Duodenal mucosa (tissue), 2 donors: ENCODE data around the gene PDS5B.

Source experiments
- H3K27ac ChIP-seq: one replicate; pipeline ENCODE4 v1.7.0; 2013; ENCODE audit warnings: low read depth, low read length
- H3K27me3 ChIP-seq, 2 donors: one replicate each; pipeline ENCODE4 v1.7.0; 2013; ENCODE audit warnings: low read length in 2 of 2, control low read depth in 1 of 2; ENCODE audit not compliant: insufficient read depth in 2 of 2, control insufficient read depth in 1 of 2
- H3K36me3 ChIP-seq, 2 donors: one replicate each; pipeline ENCODE4 v1.7.0; 2013; ENCODE audit warnings: low read length in 2 of 2, control low read depth in 1 of 2; ENCODE audit not compliant: insufficient read depth in 2 of 2, control insufficient read depth in 1 of 2
- H3K4me1 ChIP-seq, 2 donors: one replicate each; pipeline ENCODE4 v1.7.0; 2013; ENCODE audit warnings: low read length in 2 of 2, control low read depth in 1 of 2; ENCODE audit not compliant: insufficient read depth in 2 of 2, control insufficient read depth in 1 of 2
- H3K4me3 ChIP-seq, 2 donors: one replicate each; pipeline ENCODE4 v1.7.0; 2013; ENCODE audit warnings: low read length in 2 of 2, low read depth in 1 of 2
- H3K9ac ChIP-seq, 2 donors: one replicate each; pipeline ENCODE4 v1.7.0; 2013; ENCODE audit warnings: low read length in 2 of 2, low read depth in 1 of 2
- H3K9me3 ChIP-seq, 2 donors: one replicate each; pipeline ENCODE4 v1.7.0; 2013; ENCODE audit warnings: low read length in 2 of 2, control low read depth in 1 of 2; ENCODE audit not compliant: control insufficient read depth in 1 of 2

The PDS5B gene, protein sequence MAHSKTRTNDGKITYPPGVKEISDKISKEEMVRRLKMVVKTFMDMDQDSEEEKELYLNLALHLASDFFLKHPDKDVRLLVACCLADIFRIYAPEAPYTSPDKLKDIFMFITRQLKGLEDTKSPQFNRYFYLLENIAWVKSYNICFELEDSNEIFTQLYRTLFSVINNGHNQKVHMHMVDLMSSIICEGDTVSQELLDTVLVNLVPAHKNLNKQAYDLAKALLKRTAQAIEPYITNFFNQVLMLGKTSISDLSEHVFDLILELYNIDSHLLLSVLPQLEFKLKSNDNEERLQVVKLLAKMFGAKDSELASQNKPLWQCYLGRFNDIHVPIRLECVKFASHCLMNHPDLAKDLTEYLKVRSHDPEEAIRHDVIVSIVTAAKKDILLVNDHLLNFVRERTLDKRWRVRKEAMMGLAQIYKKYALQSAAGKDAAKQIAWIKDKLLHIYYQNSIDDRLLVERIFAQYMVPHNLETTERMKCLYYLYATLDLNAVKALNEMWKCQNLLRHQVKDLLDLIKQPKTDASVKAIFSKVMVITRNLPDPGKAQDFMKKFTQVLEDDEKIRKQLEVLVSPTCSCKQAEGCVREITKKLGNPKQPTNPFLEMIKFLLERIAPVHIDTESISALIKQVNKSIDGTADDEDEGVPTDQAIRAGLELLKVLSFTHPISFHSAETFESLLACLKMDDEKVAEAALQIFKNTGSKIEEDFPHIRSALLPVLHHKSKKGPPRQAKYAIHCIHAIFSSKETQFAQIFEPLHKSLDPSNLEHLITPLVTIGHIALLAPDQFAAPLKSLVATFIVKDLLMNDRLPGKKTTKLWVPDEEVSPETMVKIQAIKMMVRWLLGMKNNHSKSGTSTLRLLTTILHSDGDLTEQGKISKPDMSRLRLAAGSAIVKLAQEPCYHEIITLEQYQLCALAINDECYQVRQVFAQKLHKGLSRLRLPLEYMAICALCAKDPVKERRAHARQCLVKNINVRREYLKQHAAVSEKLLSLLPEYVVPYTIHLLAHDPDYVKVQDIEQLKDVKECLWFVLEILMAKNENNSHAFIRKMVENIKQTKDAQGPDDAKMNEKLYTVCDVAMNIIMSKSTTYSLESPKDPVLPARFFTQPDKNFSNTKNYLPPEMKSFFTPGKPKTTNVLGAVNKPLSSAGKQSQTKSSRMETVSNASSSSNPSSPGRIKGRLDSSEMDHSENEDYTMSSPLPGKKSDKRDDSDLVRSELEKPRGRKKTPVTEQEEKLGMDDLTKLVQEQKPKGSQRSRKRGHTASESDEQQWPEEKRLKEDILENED (N-terminal part only)

GRCh38 chr13:32586080-32586900, at the start of gene PDS5B:
TSS of gene PDS5B (plus strand) at chr13:32586452. CDS start at chr13:32648773, 62,321 bp downstream.
- H3K27me3 ChIP-seq: no peaks in the 10 kb centered on the region
- H3K27ac ChIP-seq: peak within 1 kb of the TSS; percentile 86
- no peaks in the 10 kb centered on the region for H3K9me3 ChIP-seq
- no peaks in the 10 kb centered on the region for H3K36me3 ChIP-seq
- peak within 1 kb of the TSS; percentile 71 to 80 for H3K9ac ChIP-seq
- peak within 1 kb of the TSS; percentile 81 to 94 for H3K4me3 ChIP-seq
- peaks cover 17 to 19% of the 10 kb centered on the region in 2 donors for H3K4me1 ChIP-seq

GRCh38 chr13:32537580-32538142, 48.6 kb upstream of the PDS5B start:
- peaks cover 14 to 28% of the 10 kb centered on the region in 2 donors for H3K4me1 ChIP-seq
- peak overlapping the region; percentile 91 for H3K27ac ChIP-seq
- H3K9ac ChIP-seq: peak overlapping the region; percentile 91 to 98
- no peaks in the 10 kb centered on the region for H3K9me3 ChIP-seq
- peaks cover 10 to 18% of the 10 kb centered on the region in 2 donors for H3K36me3 ChIP-seq
- no peaks in the 10 kb centered on the region for H3K27me3 ChIP-seq
- peak overlapping the region; percentile 95 to 96 for H3K4me3 ChIP-seq

DNA sequence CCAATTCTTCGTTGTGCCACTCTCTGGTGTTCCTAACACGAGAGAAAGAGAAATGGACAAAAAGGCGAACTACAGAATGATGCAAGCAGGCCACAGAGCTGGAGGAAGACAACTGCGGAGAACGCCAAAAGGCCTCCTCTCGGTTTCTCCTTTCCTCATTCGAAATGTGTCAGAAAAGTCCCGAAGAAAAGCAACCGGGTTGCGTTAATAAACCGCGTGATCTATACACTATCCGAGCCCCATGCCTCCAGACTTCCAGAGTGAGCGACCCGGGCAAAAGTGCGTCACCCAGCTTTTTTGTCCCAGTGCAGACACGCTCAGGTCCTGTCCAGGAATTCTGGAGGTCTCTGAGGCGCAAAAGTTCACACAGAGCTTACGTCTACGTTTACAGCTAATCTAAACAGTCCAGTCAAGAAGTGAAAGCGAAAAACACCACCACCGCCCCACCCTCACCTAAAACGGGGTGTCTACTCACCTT, 48.1 kb upstream of the PDS5B start:
- Histone ChIP-seq H3K27ac (peak overlapping the region; percentile 91), H3K36me3 (peaks cover 10 to 15% of the 10 kb centered on the region in 2 donors), H3K9ac (peak overlapping the region; percentile 91 to 98), H3K27me3 (no peaks in the 10 kb centered on the region), H3K9me3 (no peaks in the 10 kb centered on the region), H3K4me3 (peak overlapping the region; percentile 95 to 96), H3K4me1 (peaks cover 14 to 28% of the 10 kb centered on the region in 2 donors)

GRCh38 chr13:32538621-32539246, 47.5 kb upstream of the PDS5B start, which contains the start of gene N4BP2L2:
TSS of gene N4BP2L2 (minus strand) at chr13:32538795. CDS start at chr13:32537027, 1,768 bp downstream.
- peaks cover 10 to 15% of the 10 kb centered on the region in 2 donors for H3K36me3 ChIP-seq
- no peaks in the 10 kb centered on the region for H3K9me3 ChIP-seq
- no peaks in the 10 kb centered on the region for H3K27me3 ChIP-seq
- peak within 1 kb of the TSS; percentile 91 for H3K27ac ChIP-seq
- H3K4me1 ChIP-seq: peaks cover 14 to 28% of the 10 kb centered on the region in 2 donors
- H3K9ac ChIP-seq: peak within 1 kb of the TSS; percentile 91 to 98
- H3K4me3 ChIP-seq: peak within 1 kb of the TSS; percentile 95 to 96

DNA sequence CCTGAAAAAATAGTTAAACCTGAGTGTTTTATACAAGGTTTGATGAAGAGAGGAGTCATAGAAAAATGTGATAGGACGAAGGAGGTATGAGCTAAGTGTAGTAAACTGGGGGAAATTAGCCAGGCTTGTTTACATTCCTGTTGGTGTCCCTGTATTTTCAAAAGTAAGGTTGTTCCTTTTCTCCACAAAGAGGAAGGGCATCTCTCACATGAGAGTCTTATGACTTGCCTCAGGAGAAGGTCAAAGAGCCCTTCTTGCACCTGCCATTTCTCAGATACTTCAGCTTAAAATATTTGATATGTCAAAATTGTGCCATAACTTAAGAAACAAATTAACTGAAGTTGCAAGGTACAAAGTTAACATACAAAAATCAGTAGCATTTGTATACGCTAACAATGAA, 44.0 kb upstream of the PDS5B start:
- Histone ChIP-seq H3K27ac (no peak overlapping the region), H3K4me3 (no peak overlapping the region), H3K9ac (no peak overlapping the region), H3K36me3 (no peaks in the 10 kb centered on the region), H3K9me3 (no peaks in the 10 kb centered on the region), H3K27me3 (no peaks in the 10 kb centered on the region), H3K4me1 (peaks cover 4 to 5% of the 10 kb centered on the region in 2 donors)

- Histone ChIP-seq H3K36me3 (no peaks in the 10 kb centered on the region), H3K9me3 (no peaks in the 10 kb centered on the region), H3K9ac (no peak overlapping the region), H3K4me1 (no peaks in the 10 kb centered on the region), H3K4me3 (no peak overlapping the region), H3K27me3 (no peaks in the 10 kb centered on the region), H3K27ac (no peak overlapping the region)
These were observed 41.2 kb upstream of the PDS5B start for GRCh38 chr13:32545083-32545482.

GRCh38 chr13:32548837-32549236, 37.4 kb upstream of the PDS5B start:
- no peak overlapping the region for H3K27ac ChIP-seq
- no peaks in the 10 kb centered on the region for H3K27me3 ChIP-seq
- no peak overlapping the region for H3K9ac ChIP-seq
- no peak overlapping the region for H3K4me3 ChIP-seq
- no peaks in the 10 kb centered on the region for H3K36me3 ChIP-seq
- no peaks in the 10 kb centered on the region for H3K9me3 ChIP-seq
- H3K4me1 ChIP-seq: no peaks in the 10 kb centered on the region

DNA sequence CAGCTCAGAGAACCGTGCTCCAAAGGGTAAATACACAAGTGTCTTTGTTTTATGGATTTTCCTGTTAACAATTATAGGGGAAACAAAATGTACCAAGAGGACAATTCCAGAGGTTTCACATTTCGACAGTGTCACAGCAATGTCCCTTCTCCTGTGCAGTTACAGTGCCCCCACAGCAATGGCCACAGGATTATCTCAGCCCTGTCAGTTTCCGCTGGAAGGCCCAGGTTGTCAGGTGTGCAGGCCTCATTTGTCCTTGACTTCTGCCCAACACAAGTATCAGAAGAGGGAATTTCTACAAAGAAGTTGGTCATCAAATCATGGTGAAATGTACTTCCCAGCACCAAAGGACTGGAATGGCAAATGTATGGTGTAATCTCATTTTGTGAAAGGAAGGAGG, 36.5 kb upstream of the PDS5B start:
- Histone ChIP-seq H3K9ac (no peak overlapping the region), H3K27me3 (no peaks in the 10 kb centered on the region), H3K4me3 (no peak overlapping the region), H3K36me3 (no peaks in the 10 kb centered on the region), H3K4me1 (no peaks in the 10 kb centered on the region), H3K27ac (no peak overlapping the region), H3K9me3 (no peaks in the 10 kb centered on the region)
